ENCODE measurements around the gene ANXA11.

GRCh38 chr10:80122746-80123145 is 82.6 kb downstream of the ANXA11 start:
- TF ChIP-seq EZH2 (IDR thresholded peaks at IDR 0.05; ENCODE audit: borderline replicate concordance, insufficient read depth, low read depth, low read length, poor library complexity, severe bottlenecking) (no peak), CTCF (IDR thresholded peaks at IDR 0.05) (no peak)

Measured in B cell (primary cell).